ENCODE results near the gene HSPA1B.
"Not testable (repeated sequence)": the region's sequence is repeated elsewhere in the genome, so short reads cannot be mapped to it uniquely, and the experiment has no call there.

HSPA1B gene

GRCh38 chr6:31827286-31828079 lies at the start of gene HSPA1B:
TSS of gene HSPA1B (plus strand) at chr6:31827738. CDS start at chr6:31827951, 213 bp downstream.
- DNase-seq: peak; percentile 99

DNA sequence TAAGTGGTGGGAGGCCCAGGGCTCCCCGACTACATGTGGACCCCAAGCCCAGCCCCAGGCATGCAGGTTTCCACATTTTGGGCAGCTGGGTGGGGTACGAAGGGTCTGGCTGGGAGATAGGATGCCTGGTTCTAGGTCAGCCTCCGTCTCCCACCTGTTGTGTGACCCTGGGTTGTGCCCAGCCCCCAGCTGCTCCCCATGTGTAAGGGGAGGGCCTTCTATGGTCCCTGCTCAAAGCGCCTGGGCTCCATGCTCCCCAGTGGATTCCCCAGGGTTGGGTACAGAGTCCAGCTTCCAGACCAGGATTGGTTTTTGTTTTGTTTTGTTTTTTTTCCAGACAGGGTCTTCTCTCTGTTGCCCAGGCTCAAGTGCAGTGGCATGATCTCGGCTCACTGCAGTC lies 49.3 kb upstream of the HSPA1B start:
- DNase-seq: no peak

- DNase-seq: no peak
These were observed 48.3 kb upstream of the HSPA1B start for GRCh38 chr6:31778999-31779885.

DNA sequence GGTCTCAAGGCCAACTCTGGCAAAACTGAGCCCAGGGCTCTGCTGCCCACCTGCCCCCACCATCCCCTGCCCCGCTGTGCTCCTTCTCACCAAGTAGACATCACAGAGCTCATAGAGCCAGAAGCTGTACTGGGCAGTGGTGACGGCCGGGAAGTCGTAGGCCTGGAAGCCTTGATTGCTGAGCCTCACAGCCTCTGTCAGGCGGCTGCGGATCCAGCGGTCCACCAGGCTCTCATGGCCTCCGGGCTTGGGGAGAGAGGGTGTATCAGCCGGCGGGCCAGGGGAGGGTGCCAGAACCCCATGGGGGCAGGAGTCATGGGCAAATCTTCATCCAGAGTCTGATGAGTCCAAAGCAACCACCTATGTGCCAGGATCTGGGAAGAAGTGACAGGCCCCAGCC lies 47.6 kb upstream of the HSPA1B start:
- no peak for DNase-seq

DNA sequence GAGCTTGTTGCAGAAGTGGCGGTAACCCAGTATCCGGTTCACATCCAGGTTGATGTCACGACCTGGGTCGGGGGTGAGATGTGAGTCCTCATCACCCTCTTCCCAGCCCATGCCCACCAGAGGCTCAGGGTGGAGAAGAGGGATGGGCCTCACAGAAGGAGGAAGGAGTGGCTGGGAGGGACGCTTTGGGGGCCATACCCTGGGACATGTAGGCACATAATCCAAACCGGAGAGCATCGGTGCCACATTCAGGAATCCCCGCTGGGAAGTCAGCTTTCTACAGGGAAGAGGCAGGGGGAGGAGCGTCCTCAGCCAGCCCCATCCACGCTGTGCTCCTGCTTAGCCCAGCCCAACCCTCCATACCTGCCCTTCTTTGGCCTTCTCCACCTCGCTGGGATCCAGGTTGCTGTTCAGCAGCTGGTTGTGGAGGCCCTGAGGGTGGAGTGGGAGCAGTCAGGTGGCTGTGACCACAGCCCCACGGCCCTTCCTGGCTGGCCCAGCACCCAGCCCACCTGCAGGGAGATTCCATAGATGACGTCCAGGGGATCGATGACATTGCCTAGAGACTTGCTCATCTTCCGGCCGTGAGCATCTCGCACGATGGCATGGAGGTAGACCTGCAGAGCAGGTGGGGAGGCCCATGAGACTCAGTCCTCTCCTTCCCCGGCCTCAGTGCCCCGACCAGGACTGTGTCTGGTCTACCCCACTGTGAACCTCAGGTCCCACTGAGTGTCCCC lies 46.9 kb upstream of the HSPA1B start:
- no peak for DNase-seq

- DNase-seq: no peak
These were observed 46.1 kb upstream of the HSPA1B start for GRCh38 chr6:31781244-31782125.

DNA sequence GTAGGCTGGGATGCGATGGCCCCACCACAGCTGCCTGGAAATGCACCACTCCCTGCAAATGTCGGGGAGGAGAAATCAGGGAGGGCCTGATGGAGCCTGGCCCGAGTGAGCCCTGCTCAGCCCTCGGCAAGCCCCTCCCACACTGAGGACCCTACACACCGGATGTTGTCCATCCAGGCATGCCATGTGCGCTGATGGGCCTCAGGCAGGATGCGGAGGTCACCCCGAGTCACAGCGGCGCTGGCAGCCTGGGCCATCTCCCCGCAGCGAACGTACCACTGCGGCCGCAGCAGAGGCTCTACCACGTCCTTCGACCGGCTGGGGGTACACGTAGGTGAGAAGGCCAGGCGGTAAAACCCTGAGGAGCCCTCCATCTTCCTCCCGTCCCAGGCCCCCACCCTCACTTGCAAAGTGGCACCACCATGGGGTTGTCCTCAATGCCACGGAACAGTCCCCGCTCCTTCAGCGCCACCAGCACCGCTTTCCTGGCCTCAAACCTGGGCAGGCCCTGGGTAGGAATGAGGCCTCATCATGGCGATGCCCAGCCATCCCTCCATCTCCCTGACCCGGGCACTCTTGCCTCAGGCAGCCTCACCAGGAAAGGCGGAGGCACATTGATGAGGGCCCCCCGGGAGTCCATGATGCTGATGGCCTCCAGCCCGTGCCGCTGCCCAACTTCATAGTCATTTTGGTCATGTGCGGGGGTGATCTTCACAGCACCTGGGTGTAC lies 45.2 kb upstream of the HSPA1B start:
- DNase-seq: no peak

- no peak for DNase-seq
These were observed 43.2 kb upstream of the HSPA1B start for GRCh38 chr6:31784098-31784925.

- no peak for DNase-seq
These were observed 42.1 kb upstream of the HSPA1B start for GRCh38 chr6:31785475-31785874.

DNA sequence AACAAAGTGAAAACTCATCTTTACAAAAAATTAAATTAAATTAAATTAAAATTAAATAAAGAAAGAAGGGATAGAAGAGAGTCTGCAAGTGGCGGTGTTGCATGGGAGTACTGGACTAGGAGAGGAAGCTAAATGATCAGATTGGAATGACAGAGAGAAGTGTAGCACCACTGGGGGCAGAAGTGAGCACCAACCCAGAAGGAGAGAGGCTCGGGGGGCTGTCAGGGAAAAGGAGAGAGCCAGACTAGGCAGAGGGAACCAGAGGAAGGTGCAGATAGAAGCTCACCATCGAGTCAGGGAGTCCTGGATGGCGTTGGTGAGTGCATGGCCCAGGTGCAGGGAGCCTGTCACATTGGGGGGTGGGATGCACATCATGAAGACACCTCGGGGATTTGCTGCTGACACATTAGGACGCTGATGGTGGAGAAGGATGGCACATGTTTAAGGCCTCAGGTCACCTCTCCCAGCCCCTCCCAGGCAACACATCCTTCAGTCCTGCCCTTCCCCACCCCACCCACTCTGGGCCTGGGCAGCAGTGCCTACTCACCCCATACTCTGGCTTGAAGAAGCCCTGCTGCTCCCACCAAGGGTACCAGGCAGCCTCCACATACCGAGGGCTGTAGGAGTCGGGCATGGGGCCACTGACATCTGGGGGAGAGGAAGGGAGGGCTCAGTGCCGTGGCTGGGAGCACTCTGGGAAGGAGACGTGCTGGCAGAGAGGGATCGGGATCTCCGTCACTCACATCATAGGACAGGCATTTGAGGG lies 36.0 kb upstream of the HSPA1B start:
- DNase-seq: no peak

DNA sequence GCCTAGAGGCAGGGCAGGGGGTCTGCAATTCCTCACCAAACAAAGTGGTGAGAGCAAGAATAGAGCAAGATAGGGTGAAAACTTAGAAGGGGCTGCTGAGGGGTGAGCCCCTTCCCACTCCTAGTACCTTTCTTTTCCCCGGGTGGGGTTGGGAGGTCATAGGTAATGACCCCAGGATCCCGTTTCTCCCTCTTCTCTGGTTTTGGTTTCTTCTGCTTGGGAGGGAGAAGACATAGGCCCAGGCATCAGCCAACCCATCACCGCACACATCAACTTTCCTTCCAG lies 35.5 kb upstream of the HSPA1B start:
- no peak for DNase-seq

GRCh38 chr6:31792761-31793171 lies 34.8 kb upstream of the HSPA1B start:
- DNase-seq: no peak

GRCh38 chr6:31793927-31794245 lies 33.7 kb upstream of the HSPA1B start:
- DNase-seq: not testable (repeated sequence)

DNA sequence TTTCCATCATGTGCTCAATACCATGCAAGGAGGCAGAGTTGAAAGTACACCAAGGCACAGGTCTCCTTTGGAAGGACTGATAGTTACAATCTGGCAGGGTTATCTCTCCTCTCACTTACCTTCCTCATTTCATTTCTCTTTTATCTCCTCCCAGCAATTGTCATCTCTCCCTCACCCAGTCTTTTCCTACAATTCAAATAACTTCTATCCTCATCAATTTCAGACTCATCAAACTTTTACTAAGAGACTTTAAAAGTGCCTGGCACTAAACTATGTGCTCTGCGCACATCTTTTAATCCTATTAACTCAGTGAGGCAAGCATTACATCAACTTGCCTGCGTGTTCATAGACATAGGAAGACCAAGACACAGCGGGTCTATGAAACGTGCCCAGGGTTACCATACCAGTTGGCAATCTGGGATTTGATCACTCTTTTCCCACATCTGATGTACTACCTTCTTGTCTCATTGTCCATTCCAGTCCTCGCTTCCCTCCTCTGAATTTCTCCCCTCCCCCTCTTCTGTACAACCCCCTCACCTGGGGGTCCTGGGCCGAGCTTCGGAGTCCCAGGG lies 33.2 kb upstream of the HSPA1B start:
- no peak for DNase-seq

DNA sequence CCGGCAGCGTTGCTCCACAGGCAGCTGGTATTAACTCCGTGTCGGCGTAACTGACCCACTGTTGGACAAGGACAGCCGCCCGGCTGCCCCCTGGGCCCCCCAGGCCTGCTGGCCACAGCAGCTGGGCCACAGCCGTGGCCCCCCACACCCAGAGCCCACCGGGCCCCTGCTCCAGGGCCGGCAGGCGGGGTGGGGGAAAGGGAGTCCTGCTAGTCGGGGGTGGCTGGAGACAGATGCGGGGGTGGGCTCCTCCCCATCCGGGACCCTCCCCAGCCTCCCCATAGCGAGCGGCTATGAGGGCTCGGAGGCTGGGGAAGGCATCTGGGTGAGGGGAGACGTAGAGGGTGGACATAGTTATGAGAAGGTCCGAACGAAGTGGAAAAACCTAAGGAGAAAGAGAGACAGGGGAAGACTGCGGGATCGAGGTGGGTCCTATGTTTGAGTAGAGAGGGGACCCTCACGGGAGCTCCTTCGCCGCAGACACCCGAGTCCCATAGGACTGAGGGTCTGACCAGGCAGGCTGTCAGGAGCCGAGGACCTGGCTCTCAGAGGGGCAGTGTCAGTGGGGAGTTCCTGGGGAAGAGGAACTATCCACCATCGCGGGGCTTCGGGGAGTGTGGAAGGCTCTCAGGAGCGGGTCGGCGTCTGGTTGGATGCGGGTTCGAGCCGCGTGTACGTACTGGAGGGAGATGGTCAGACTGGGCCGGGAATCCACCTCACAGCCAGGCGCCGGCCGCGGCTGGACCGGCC lies 32.5 kb upstream of the HSPA1B start:
- no peak for DNase-seq

- peak; percentile 79 for DNase-seq
These were observed 31.8 kb upstream of the HSPA1B start, which contains the start of gene VARS1 for GRCh38 chr6:31795616-31796298. TSS of gene VARS1 (minus strand) at chr6:31795752. CDS start at chr6:31795217, 535 bp downstream.

- DNase-seq: no peak
These were observed 30.5 kb upstream of the HSPA1B start for GRCh38 chr6:31796993-31797385.

- no peak for DNase-seq
These were observed 29.9 kb upstream of the HSPA1B start for GRCh38 chr6:31797588-31797987.
